ENCODE data around the gene ANXA10. TPM values are rescaled to one million over a fixed set of nuclear protein-coding genes. Genes with fewer than 3 reads are reported as not detected.
A peak's percentile ranks its signal among the peaks of the same experiment; 100 is the strongest.
"Not testable (repeated sequence)": the region's sequence is repeated elsewhere in the genome, so short reads cannot be mapped to it uniquely, and the experiment has no call there.

Gene ANXA10
- total RNA-seq, 1 donor: not detected

DNA sequence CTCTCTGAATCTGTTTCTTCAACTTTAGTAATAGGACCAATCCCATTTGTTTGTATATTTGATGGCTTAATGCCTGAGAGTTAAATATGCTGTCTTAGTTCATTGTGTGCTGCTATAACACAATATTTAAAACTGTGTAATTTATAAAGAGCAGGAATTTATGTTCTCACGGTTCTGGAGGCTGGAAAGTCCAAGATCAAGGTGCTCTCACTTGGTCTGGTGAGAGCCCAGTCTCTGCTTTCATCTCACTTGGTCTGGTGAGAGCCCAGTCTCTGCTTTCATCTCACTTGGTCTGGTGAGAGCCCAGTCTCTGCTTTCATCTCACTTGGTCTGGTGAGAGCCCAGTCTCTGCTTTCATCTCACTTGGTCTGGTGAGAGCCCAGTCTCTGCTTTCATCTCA, 20.7 kb downstream of the ANXA10 start:
- DNase-seq (ENCODE audit: low read depth in 2 of 3, low spot score in 2 of 3): not testable (repeated sequence)

DNA sequence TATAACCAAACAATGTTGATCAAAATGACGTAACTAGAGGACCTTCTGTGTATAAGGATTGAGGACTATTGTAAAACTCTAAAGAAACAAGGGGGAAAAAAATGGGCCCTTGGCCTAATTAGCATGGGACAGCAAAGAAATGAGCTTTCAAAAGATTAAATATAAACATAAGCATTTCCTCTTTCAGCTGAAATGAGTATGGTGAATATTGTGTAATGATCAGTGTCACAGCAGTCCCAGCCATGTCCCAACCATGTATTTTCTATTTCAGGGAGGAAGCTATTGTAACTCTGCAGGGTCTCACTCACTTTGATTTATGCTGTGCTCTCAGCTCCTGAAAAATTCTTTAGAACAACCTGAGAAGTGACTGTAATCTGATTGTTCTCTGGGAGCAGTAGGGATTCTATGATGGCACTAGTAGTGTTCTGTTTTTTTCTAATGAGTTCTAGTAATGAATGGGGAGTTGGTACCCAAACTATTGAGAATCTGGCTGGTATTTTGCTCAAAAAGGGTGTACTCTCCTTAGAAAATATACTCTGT, 25.8 kb downstream of the ANXA10 start:
- no peak for DNase-seq (ENCODE audit: low read depth in 2 of 3, low spot score in 2 of 3)

DNA sequence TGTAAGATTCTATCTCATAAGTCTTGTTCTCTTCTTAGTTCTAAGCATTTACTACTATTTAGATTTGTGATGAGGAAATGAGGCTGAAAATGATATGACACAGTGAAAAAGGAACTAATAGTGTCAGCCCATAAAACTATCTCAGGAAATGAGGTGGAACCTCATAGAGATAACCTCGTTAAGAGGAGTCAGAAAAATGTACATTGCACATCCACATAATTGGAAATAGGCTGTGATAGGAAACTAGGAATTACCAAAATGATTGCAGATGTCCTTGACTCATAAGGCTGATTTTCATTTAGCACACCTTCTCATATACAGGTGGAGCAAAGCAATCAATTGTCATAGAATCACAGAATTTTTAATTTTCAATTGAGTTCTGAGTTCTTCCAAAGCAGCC, 26.8 kb downstream of the ANXA10 start:
- no peak for DNase-seq (ENCODE audit: low read depth in 2 of 3, low spot score in 2 of 3)

DNA sequence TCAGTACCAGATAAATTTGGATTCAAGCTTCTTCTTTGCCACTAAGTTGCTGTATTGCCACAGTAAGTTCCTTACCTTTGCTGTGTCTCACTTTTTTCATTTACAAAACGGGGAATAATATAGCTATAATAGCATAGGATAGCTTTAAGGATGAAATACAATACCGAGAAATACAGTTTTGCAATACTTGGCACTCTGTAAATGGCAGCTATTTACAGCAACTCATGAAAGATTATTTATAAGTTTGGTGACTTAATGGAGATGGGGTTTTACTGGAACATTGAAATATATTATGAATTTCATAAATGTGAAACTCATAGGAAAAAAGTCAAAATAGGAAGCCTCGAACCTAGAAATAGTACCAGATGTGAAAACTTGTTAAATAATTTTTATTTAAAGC, 27.6 kb downstream of the ANXA10 start:
- no peak for DNase-seq (ENCODE audit: low read depth in 2 of 3, low spot score in 2 of 3)

DNA sequence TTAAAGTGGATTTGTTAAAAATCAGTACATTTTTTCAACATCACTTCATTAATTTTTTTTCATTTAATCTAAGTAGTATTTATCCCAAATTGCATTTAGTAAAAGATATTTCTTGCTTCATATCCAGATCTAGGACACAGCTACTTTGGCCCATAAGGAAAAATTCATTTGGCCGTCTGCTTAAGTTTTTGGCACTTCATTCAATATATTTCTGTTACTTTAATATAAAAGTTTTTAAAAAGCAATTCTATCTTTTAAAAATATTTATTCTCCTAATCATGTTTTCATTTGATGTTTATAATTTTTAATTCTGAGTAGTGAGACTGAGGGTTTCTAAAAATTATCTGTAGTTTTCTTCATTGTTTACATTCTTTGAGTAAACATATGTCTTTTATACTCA, 28.5 kb downstream of the ANXA10 start:
- DNase-seq (ENCODE audit: low read depth in 2 of 3, low spot score in 2 of 3): no peak

DNA sequence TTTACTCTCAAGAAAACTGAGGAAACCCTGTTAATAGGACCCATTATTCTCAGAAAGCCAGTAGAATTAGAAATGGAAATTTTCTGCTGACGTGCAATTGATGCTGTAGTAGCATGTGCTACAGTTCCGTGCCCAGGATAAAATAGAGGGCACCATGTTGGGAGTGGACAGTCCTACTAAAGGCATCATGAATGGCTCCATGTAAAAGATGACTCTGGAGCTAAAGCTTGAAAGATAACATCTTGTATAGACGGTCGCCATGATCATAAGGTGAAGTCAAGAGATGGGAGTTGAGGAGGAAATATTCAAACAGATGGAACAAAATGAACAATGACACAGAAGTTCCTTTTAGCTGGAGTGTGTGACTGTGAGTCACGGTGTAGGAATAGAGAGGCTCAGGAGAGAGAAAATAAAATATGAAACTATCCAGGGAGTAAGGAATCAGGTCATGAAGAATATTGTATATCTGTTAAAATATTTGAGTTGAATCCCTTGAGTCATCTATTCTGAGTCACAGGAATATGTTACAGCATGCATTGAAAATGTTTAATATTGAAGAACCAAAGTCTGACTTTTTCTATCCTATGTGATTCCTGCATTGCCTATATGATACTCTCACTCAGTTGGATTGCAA, 31.8 kb downstream of the ANXA10 start:
- DNase-seq (ENCODE audit: low read depth in 2 of 3, low spot score in 2 of 3): no peak

DNA sequence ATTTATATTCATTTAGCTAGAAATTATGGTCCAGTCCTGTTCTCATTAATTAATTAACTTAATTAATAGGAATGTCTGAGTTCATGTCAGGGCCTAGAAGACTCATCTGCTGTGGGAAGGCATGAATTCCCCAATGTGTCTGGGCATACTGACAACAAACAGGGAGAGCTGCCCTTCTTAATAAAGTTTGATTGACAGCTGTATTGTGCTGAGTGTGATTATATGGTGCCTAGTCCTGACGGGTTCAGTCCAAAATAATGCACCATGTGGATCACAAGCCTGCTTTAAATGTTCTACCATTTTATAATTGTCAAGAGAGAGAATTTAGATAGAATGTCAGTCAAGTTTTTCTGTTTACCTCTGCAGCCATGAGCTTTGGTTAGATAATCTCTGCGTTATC, 34.6 kb downstream of the ANXA10 start:
- no peak for DNase-seq (ENCODE audit: low read depth in 2 of 3, low spot score in 2 of 3)

DNA sequence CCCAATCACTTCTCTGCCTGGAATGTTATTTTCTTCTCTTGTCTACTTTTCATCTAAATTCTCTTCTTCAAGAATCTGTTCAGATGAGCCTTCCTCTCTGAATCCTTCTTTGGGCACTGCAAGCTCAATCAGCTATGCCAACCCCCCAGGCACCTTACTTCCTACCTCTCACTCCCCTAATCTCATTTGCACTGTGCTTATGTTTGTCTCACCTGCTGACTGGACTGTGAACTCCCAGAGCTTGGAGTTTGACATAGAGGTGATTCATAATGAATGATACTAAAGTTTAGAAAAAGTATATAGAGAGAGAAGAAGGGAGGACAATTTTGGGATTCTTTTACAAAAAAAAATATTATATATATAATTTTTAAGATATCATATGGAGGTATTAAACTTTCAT, 36.3 kb downstream of the ANXA10 start:
- no peak for DNase-seq (ENCODE audit: low read depth in 2 of 3, low spot score in 2 of 3)

DNA sequence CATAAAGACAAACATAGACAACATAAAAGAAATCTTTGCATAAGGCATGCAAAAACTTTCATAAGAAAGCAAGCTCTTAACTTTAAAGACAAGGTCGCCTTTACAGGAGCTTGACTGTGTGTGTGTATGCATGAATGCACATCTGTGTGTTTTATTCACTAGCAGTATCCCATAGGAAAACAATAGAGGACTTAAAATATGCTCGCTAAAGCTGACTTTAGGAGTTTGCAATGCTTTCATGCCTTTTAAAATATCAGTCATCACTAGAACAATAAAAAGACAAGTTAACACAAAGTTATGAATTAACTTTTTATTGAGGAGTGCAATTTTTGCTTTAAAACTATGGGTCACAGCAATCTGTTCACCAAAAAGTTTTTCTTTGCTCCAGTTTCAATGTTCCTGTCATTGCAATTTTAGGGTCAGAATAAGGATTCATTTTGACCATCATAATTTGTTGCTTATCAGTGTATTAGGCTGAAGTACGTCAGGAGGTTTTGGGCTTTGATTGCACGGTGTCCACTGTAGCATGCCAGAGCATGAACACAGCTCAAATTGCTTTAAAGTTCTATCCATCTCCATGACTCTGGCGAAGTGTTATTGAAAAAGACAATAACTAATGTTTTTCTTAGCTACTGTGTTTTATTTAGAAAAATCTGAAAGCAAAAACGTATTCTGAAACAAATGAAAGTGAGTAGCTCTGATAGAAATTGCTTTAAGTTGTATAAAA, 36.9 kb downstream of the ANXA10 start:
- no peak for DNase-seq (ENCODE audit: low read depth in 2 of 3, low spot score in 2 of 3)

DNA sequence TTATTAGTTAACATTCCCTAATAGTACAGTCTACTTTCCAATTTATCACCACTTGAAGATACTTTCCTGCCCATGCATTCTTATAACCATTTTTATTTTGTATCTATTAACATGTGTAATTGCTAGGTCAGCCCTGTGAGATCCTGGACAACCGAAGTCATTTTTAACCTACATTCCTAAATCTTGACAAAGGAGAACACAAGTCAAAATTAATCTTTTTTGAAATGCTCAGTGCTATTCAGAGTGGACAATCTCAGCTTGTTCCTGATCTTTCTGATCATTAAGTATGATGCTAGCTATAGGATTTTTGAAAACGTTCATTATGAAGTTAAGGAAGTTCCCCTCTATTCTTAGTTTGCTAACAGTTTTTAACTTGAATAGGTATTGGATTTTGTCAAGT, 37.5 kb downstream of the ANXA10 start:
- DNase-seq (ENCODE audit: low read depth in 2 of 3, low spot score in 2 of 3): no peak

DNA sequence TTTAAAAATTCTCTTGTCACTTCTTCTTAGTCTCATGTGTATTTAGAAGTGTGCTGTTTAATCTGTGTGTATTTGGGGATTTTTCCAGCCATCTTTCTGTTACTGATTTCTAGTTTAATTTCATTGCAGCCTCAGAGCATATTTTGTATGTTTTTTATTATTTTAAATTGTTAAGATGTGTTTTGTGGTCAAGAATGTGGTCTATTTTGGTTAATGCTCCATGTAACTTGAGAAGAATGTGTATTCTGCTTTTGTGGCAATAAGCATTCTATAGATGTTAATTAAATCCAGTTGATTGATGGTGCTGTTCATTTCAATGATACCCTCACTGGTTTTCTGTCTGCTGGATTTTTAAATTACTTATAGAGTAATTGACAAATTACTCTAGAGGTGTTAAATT, 38.9 kb downstream of the ANXA10 start:
- DNase-seq (ENCODE audit: low read depth in 2 of 3, low spot score in 2 of 3): no peak

DNA sequence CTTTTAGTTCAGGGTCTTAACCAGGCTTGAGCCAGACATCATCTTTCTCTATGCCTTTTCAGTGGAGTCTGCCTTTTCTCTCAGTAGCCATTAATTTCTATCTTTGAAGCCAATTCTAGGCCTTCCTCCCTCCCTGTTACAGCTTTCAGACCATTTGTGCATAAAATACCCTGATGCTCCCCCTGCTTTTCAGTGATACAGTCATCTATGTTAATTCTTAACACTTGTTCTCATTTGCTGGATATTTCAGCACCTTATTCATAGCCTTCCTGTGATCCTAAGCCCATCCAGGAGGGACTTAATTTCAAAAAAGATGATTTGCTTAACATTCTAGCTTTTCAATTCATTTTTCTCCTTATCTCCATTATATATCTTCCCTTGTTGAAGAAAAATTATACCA, 42.3 kb downstream of the ANXA10 start:
- DNase-seq (ENCODE audit: low read depth in 2 of 3, low spot score in 2 of 3): no peak

DNA sequence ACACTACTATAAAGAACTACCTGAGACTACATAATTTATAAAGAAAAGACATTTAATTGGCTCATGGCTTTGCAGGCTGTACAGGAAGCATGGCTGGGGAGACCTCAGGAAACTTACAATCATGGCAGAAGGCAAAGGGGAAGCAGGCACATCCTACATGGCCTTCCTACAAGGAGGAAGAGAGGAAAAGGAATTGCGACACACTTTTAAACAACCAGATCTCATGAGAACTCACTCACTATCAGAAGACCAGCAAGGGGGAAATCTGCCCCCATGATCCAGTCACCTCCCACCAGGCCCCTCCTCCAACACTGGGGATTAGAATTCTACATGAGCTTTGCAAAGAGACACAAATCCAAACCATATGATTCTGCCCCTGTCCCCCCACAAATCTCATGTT, 43.5 kb downstream of the ANXA10 start:
- not testable (repeated sequence) for DNase-seq (ENCODE audit: low read depth in 2 of 3, low spot score in 2 of 3)

DNA sequence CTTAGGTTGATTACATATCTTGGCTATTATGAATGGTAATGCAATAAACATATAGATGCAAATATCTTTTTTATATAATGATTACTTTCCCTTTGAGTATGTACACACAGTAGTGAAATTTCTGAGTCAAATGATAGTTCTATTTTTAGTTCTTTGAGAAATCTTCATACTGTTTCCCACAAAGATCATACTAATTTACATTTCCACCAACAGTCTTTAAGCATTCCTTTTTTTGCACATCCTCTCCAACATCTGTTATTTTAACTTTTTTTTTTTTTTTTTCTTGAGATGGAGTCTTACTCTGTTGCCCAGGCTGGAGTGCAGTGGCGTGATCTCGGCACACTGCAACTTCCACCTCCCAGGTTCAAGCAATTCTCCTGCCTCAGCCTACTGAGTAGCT, 45.4 kb downstream of the ANXA10 start:
- DNase-seq (ENCODE audit: low read depth in 2 of 3, low spot score in 2 of 3): not testable (repeated sequence)

DNA sequence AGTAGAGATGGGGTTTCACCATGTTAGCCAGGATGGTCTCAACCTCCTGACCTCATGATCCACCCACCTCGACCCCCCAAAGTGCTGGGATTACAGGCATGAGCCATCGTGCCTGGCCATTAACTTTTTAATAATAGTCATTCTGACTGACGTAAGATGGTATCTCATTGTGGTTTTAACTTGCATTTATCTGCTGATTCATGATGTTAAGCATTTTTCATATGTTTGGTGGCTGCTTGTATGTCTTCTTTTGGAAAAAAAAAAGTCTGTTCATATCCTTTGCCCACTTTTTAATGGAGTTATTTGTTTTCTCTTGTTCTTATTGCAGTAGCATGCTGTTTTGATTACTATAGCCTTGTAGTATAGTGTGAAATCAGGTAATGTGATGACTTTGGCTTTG, 45.8 kb downstream of the ANXA10 start:
- no peak for DNase-seq (ENCODE audit: low read depth in 2 of 3, low spot score in 2 of 3)

DNA sequence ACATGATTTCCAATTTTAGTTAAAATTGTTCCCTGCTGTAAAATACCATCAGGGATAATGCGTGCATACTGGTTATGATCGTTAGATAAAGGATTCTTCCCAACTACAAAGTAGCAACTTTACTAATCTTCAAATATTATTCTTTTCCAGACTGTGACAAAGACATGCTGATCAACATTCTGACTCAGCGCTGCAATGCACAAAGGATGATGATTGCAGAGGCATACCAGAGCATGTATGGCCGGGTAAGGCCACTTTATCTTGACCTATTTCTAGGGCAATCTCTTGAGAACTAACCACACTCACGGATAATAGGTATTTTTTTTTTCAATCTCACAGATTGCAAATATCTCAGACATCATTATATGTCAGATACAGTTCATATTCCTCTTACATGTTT, 47.0 kb downstream of the ANXA10 start:
- DNase-seq (ENCODE audit: low read depth in 2 of 3, low spot score in 2 of 3): no peak

DNA sequence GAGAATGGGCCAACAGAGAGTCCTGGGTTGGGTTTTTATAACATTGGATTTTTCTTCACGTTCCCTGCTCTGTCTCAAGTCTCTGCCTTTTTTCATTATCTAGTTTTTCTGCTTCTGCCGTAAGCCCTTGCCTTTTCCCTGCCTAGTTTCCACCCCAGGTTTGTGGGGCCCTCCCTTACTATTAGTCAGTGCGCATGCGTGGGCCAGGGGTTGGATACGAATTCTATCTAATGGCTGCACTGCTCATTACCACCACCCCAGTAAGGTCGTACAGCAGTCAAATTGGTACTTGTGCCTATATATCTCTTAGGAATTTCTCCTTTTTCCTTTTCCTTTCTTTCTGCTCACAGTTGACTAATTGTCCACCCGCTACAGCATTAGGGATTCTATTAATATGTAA, 49.4 kb downstream of the ANXA10 start:
- DNase-seq (ENCODE audit: low read depth in 2 of 3, low spot score in 2 of 3): no peak

DNA sequence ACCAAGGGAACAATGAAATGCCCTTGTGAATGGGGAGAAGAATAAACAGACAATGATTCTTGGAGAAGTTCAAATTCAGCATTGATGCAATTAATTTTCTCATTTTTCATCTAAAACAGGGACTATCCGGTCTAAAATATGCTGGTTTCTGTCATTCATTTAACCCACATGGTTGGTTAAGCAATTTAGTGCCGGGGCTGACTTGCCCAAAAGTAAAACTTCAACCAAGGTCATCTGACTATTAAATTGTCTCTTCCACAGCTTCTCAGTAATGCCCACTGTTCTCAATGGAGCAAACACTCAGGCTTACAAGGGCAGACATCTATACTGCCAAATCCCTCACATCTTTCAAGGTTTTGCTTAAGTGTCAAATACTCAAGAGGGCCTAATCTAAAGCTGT, 51.3 kb downstream of the ANXA10 start:
- DNase-seq (ENCODE audit: low read depth in 2 of 3, low spot score in 2 of 3): no peak

DNA sequence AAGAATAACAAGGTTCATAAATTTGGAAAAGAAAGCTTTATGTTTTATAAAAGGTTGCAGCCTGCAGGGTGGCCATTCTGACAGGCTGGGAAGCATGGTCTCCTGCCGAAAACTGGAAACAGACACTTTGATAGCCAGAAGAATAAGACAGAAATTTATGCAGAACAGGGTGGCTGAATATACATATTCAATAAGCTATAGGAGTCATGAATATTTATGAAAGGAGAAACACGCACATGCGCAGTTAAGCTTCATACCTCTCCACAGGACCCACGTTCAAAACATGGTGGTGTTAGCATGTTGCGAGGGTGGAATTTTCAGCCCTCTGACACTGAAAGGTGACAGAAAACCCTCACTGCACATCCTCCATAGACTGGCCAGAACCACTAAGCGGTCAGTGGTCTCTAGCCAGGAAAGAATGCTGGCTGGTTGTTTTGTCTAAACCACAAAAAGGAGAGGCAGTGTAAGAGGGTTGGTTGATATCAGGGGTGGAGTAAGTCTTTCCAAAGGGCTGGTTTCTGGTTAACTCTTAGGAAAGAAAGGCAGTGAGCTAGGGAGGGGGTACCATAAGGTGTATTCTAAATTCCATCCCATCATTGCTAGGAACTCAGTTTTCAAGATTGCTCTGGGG, 58.2 kb downstream of the ANXA10 start:
- no peak for DNase-seq (ENCODE audit: low read depth in 2 of 3, low spot score in 2 of 3)

DNA sequence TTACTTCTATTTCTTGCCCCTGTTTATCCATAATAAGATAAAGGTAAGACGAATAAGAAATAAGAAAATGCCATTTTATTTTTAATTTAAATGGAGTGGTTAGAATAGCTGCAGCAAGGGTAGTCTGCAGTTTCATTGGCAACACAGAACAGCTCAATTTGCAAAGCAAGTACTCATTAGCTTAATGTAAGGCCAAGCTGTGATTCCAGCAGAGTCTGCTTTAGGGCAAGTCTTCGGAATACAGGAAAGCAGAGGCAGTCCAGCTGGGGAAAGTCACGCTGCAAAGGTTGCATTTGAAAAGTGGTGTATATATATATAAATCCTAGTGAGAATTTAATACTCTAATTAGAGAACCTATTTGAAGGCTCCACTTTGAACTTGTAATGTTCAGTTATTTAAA, 59.0 kb downstream of the ANXA10 start:
- DNase-seq (ENCODE audit: low read depth in 2 of 3, low spot score in 2 of 3): no peak

DNA sequence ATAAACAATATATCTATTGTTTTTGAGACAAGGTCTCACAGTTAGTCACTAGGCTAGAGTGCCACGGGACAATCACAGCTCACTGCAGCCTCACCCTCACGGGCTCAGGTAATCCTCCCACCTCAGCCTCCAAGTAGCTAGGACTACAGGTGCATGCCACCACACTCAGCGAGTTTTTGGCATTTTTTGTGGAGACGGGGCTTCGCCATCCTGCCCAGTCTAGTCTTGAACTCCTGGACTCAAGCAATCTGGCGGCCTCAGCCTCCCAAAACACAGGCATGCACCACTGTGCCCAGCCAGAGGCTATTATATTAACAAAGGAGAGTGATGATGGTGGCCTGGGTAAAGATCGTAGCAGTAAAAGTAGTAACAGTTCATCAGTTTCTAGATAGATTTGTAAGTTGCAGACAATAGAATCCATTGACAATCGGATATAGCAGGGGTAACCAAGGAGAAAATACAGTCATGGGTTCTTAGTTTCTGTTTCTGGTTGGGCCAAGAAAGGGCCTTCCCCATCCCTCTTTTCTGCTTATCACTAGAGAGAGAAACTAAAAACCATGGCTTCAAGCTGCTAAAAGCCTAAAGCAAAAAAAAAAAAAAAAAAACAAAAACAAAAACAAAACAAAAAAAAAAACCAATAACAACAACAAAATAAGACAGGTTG, 60.6 kb downstream of the ANXA10 start:
- DNase-seq (ENCODE audit: low read depth in 2 of 3, low spot score in 2 of 3): peak in 1 of 3 donors; percentile 3

Data from hematopoietic multipotent progenitor cell (in vitro differentiated cells).